GM19328 (cell line): Measurements from ENCODE around the gene PDZRN3.
A peak's percentile ranks its signal among the peaks of the same experiment; 100 is the strongest.

Source experiments
- ATAC-seq: cut with Tn5 transposase; IDR thresholded peaks from one replicate; pipeline ENCODE4 v1.9.1; 2021; ENCODE audit warnings: mild to moderate bottlenecking, moderate library complexity; ENCODE audit not compliant: unreplicated experiment

The PDZRN3 gene

DNA sequence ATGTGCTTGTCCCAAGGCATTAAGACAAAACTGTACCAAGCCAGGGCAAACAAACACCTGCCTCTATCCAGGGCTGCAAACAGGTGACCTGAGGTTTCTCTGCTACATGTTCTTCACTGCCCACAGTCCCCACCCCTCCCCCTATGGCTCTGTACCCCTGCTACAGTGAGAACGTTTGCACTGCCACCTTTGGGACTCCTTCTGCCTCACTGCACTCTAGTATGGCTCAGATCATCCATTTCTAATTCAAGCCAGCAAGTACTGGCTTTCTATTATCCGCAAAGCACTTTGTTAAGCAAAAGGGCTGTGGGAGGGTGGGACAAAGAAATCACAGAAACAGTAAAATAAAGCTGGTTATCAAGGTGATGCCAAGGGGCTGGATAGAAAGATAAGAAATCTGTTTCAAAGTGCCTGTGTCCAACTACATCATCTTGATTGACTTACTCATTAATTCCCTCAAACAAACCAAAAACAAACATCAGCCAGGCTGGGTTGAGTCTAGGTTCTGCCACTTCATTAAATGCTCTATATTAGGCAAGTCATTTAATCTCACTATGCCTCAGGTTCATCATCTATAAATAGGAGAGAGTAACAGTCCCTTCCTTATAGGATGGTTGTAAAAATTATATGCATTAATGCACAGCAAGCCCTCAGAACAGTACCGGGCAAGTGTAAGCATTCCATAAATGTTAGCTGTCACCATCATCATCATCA, 95.3 kb downstream of the PDZRN3 start:
- no peak for ATAC-seq

- no peak for ATAC-seq
These were observed 99.2 kb downstream of the PDZRN3 start for GRCh38 chr3:73525591-73525990.

- ATAC-seq, result no peak
These were observed 101.1 kb downstream of the PDZRN3 start for GRCh38 chr3:73523661-73524060.

- ATAC-seq, result no peak
These were observed 102.9 kb downstream of the PDZRN3 start for GRCh38 chr3:73521734-73522336.

DNA sequence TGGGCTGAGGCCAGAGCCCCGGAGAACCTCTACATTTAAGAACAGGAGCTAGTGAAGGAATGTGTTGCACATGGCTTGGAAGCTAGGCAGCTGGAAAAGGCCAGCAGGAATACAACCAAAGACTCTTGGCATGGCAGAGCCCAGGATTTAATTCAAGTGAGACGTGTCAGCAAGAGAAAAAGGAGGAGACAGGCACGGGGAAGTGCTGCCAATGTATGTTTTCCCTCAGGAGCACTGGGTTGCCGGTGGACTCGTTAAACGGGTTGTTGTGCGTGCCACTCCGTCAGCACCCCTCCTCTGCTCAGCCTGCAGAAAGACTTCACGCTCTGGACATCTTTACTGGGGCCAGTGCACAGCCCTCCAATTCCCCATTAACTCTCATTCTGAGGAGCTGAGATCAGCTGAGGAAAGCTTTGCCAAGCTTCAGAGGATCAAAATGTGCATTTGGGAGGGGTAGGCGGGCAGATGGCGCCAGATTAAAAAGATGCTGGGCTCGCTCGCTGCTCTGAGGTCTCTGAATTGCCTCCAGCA, 103.7 kb downstream of the PDZRN3 start:
- no peak for ATAC-seq

DNA sequence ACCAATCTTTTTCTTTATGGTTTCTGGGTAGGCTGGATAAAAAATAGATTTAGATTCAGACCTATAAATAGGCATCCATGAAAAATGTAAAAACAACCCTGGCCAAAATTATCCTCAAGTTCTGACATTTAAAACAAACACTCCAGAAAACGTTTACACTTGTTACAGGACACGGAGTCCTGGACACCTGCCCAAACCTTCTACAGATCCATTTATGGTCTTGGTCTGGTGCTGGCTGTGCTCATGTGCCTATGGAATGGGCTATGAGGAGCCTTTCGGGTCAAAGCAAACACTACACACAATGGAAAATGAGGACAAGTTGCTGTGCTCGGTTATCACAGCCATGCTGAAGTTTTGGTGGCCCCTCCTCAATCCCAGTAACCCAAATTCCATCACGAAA, 108.1 kb downstream of the PDZRN3 start:
- ATAC-seq, result no peak

DNA sequence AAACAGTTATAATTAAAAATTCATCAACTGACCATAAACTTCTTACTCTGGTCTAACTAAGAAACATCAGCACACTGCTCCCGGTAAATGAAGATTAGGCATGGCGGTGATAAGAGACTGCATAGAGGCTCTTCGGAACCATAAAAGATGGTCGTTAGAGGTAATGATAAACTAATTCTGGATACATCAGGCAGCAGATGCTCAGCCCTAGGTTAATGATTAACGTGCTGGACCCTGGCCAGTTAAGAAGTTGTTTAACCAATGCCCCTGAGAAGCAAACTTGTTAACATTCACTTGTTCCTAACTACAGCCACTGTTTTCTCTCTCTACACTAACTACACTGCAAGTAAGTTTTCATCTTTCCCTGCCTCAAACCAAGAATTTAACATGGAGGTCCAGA, 111.5 kb downstream of the PDZRN3 start:
- ATAC-seq, result no peak

GRCh38 chr3:73511571-73512525, 112.9 kb downstream of the PDZRN3 start:
- no peak for ATAC-seq

DNA sequence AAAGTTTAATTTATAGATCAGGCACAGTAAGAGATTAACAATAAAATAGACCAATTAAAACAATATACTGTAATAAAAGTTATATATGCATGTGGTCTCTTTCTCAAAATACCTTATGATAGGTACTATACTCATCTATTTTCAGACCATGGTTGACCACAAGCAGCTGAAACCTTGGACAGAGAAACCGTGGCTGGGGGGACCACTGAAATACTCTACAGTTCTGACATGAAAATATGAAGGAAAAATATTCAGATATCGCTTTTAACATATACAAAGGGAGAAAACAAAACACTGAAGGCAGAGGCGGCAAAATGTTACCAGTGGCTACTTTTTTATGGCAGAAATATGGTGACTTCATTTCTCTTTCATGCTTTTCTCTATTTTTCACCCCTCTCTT, 114.0 kb downstream of the PDZRN3 start:
- no peak for ATAC-seq

DNA sequence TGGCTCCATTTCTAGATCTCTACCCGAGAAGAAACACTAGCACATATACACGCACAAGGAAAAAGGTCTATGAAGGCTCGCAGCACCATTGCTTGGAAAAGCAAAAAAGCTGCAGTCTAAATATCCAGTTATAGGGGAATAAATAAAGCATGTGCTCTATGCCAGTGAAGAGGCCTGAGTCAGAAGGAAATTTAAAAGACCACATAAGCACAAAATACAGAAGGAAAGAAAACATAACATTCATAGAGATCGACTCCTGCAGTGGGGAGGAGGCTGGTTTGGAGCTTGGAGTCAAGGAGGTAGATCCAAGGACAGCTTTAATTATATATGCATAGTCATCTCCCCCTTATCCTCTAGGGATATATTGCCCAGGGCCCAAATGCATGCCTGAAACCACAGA, 114.4 kb downstream of the PDZRN3 start:
- no peak for ATAC-seq

- ATAC-seq, result no peak
These were observed 114.9 kb downstream of the PDZRN3 start for GRCh38 chr3:73509816-73510215.

DNA sequence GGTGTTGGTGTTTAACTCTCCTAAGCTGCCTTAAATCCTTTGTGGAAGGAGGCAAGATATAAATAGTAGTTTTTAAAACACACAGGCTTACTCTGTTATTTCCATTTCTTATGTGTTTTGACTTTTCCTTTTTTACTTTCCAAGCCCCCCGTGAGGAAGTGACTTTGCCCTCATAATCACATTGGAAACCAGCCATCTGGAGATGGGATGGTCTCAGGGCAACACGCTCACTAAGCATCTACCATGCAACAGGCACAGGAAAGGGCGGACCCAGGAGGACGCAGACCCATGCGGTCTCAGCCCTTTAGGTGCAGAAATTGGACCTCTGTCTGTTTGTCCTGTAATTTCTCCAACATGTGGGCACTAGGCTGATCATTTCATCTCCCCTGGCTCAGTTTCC, 115.7 kb downstream of the PDZRN3 start:
- no peak for ATAC-seq

- ATAC-seq, result no peak
These were observed 116.3 kb downstream of the PDZRN3 start for GRCh38 chr3:73508330-73508954.

DNA sequence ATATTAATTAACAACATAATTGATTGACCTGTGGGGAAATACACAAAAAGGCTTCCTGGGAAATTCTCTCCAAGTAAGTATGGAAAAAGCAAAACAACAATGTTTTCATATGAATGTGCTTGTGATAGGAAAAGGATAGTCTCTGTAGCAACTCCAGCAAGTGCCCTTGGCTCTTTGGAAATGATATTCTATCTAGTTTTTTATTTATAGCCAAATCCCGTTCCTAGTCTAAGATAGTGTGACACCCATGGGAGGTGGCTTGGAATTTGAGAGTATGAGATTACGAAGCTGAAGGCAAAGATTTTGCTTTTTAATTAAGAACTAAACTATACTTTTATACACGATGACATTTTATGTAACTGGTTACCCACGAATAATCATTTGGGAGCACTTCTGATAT, 119.9 kb downstream of the PDZRN3 start:
- ATAC-seq, result no peak

DNA sequence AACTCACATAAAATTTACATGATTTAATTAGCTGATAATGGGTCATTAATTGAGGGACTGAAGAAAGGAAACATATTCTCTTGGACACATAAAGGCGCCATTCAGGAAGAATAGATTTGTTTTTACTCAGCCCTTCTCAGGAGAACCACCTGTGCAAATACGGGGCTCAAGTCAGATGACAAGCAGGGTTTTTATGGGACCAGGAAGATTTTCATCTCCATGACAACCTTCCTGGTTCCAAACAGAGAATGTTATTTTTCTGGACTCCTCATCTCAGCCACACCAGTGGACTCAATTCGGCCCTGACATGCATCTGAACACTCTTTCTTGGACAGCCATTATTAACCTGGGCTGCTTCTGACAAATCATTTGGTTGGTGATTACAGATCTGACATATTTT, 120.5 kb downstream of the PDZRN3 start:
- ATAC-seq, result no peak

DNA sequence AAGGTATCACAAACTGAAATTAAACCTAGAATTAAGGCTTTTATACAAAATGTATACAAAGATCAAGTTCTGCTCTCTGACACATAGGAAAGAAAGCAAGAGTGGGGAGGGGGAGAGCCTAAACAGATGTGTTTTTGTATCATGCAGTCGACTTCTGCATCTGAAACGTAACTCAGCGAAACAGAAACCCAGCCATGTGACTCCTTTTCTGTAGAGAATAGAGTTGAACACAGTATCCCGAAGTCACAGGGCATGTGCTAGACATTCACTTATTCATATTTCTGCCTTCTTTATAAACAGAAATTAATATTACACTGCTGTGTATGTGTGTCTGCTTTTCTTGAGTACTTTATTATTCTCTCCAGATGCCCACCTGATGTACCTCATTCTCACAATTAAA, 121.0 kb downstream of the PDZRN3 start:
- ATAC-seq, result no peak

DNA sequence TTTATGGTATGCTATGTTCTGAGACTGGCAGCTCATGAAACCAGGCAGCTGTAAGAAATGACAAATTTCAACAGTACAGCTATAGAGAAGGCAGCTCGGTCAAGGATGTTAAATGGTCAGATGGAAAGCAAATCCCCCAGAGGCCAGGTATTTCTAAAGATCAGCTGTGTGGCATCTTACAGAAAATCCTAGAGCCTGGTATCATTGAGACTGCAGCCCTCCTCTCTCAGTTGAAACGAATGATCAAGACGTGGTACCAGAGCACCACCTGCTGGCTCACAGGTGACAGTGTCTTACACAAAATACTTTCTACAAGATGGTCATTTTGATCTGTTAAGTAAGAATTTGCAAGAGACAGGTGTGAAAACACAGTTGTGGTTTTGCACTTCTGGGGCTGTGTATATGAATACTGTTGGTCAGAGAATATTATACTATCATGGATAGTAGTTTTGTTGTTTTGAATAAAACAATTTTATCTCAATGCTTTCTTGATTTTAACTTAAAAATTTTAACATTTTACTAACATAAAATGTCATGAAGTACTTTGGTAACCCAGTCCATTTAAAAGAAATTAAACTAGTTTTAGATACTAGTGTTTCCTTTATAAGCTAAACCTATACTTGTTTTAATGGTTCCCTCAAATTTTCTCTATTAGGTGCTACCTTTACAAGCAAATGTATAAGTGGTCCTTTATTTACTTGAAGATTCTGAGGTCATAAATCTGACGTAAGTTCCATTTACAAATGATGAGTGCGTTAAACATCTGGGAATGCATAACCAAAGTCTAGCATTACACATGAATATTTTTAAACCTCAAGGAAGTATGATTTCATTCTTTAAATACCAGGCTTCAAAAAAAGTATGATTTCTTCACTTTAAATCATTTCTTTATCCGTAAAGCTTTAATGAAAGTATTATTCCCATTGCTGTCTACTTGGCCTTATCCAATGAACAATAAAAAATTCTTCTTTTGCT, 121.8 kb downstream of the PDZRN3 start:
- peak; percentile 65 for ATAC-seq

DNA sequence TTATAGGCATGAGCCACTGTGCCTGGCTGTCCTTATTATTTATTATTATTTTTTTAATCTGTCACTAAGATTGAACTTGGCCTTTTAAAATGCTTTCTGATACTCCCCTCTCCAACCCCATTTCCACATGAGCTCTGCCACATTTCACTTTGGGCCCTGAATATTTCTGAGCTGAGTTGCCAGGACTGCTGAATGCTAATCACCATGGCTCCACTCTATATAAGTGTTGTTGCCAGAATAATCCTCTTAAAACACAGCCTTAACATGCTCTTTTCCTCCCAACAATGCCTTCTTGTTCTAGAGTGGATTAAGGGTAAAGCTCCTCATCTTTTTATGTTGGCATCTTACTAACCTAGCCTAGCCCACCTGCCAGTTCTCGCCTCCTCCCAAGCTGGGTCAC, 124.4 kb downstream of the PDZRN3 start:
- ATAC-seq, result no peak

DNA sequence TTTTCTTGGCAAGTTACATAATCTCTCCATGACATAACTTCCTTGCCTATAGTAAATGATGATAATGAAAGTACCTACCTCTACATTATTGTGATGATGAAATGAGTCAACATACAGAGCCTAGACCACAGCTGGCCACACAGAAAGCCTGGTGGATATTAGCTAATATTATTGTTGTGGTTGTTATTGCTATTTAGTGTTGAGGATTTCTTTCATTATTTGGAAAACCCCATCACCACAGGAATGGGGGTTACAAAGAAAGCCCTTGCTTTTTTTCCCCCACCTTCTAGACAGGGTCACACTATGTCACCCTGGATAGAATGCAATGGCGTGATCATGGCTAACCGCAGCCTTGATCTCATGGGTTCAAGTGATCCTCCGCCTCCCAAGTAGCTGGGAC, 125.0 kb downstream of the PDZRN3 start:
- no peak for ATAC-seq
